CD4-positive, CD25-positive, alpha-beta regulatory T cell (primary cell): ENCODE data around the gene GAB2. TPM values are rescaled to one million over a fixed set of nuclear protein-coding genes. Genes with fewer than 3 reads are reported as not detected.

Source experiments
- ATAC-seq, 2 donors: fragments of 150-1000 bp; cut with Tn5 transposase; one replicate each; pipeline ENCODE4 v1.10.0; 2021; ENCODE audit warnings: low read depth in 2 of 2, moderate number of reproducible peaks in 2 of 2, moderate library complexity in 1 of 2
- DNase-seq, 3 donors: peaks; one replicate each; pipeline versions ENCODE4 v3.0.0 to v3.0.0-alpha.2; 2012 to 2022; ENCODE audit warnings: mixed read lengths in 1 of 3
- H3K27ac ChIP-seq: one replicate; pipeline ENCODE4 v1.7.0; 2013; ENCODE audit warnings: mild to moderate bottlenecking, low read length; ENCODE audit not compliant: insufficient read depth, poor library complexity, severe bottlenecking
- H3K27me3 ChIP-seq: one replicate; pipeline ENCODE4 v1.7.0; 2013; ENCODE audit warnings: low read length; ENCODE audit not compliant: control insufficient read depth, insufficient read depth
- H3K36me3 ChIP-seq: one replicate; pipeline ENCODE4 v1.7.0; 2013; ENCODE audit warnings: mild to moderate bottlenecking, low read length, moderate library complexity; ENCODE audit not compliant: control insufficient read depth, insufficient read depth
- H3K4me1 ChIP-seq: 2 replicates; pipeline ENCODE4 v1.7.0; 2013; ENCODE audit warnings: mild to moderate bottlenecking, low read length; ENCODE audit not compliant: insufficient read depth, control insufficient read depth, poor library complexity, severe bottlenecking
- H3K4me3 ChIP-seq: one replicate; pipeline ENCODE4 v1.7.0; 2013; ENCODE audit warnings: low read depth, mild to moderate bottlenecking, low read length, moderate library complexity
- H3K9me3 ChIP-seq, 2 experiments: 1 replicate in 1 of 2; 2 replicates in 1 of 2; pipeline ENCODE4 v1.7.0; 2013; ENCODE audit warnings: low read length in 2 of 2, mild to moderate bottlenecking in 1 of 2, moderate library complexity in 1 of 2; ENCODE audit not compliant: control insufficient read depth in 2 of 2
- H3K27ac Mint-ChIP-seq, 3 donors: one replicate each; pipeline ENCODE4 v1.8.0; 2020 to 2022; ENCODE audit warnings: mild to moderate bottlenecking in 3 of 3, mixed read lengths in 3 of 3, moderate library complexity in 2 of 3
- H3K27me3 Mint-ChIP-seq: one replicate; pipeline ENCODE4 v1.8.0; 2022; ENCODE audit warnings: mild to moderate bottlenecking, mixed read lengths
- H3K36me3 Mint-ChIP-seq: one replicate; pipeline ENCODE4 v1.8.0; 2020; ENCODE audit warnings: mixed read lengths
- H3K4me1 Mint-ChIP-seq, 4 donors: one replicate each; pipeline ENCODE4 v1.8.0; 2020 to 2022; ENCODE audit warnings: mixed read lengths in 4 of 4, mild to moderate bottlenecking in 1 of 4
- H3K4me3 Mint-ChIP-seq, 4 donors: one replicate each; pipeline ENCODE4 v1.8.0; 2020 to 2022; ENCODE audit warnings: mild to moderate bottlenecking in 4 of 4, mixed read lengths in 4 of 4, moderate library complexity in 3 of 4
- H3K9me3 Mint-ChIP-seq, 7 donors: one replicate each; pipeline ENCODE4 v1.8.0; 2020 to 2022; ENCODE audit warnings: mixed read lengths in 7 of 7, mild to moderate bottlenecking in 3 of 7, moderate library complexity in 2 of 7
- polyA plus RNA-seq, 4 donors: library from polyadenylated mRNA; unstranded; fragments of 300-500 nt; fragmentation: Illumina TruSeq; gene quantifications; one replicate each; pipeline ENCODE4 v1.2.3, GENCODE V29; 2021
- total RNA-seq: library from RNA; stranded (reverse); gene quantifications from one replicate; pipeline ENCODE4 v1.2.3, GENCODE V29; 2022

Gene GAB2
- total and polyA plus RNA-seq, 5 donors from 2014 or later, result 0.05 to 15.7 (median 0.56) TPM

GRCh38 chr11:78338138-78338537 is 79.5 kb downstream of the GAB2 start:
- no peak for ATAC-seq
- Mint-ChIP-seq H3K4me3 (no peak overlapping the region), H3K27me3 (peaks cover 18% of the 10 kb centered on the region), H3K27ac (no peak overlapping the region), H3K4me1 (peaks cover 4 to 16% (median 9%) of the 10 kb centered on the region in 4 donors), H3K9me3 (peaks cover 0 to 5% (median 2%) of the 10 kb centered on the region in 7 donors), H3K36me3 (no peaks in the 10 kb centered on the region)
- Histone ChIP-seq H3K4me1 (no peaks in the 10 kb centered on the region), H3K36me3 (no peaks in the 10 kb centered on the region), H3K27me3 (no peaks in the 10 kb centered on the region), H3K27ac (no peak overlapping the region), H3K9me3 (no peaks in the 10 kb centered on the region), H3K4me3 (no peak overlapping the region)
- no peak for DNase-seq

GRCh38 chr11:78337554-78337924 is 80.1 kb downstream of the GAB2 start:
- Mint-ChIP-seq H3K4me3 (no peak overlapping the region), H3K27ac (no peak overlapping the region), H3K27me3 (peaks cover 14% of the 10 kb centered on the region), H3K4me1 (peaks cover 4 to 16% (median 10%) of the 10 kb centered on the region in 4 donors), H3K36me3 (no peaks in the 10 kb centered on the region), H3K9me3 (peaks cover 0 to 5% (median 2%) of the 10 kb centered on the region in 7 donors)
- DNase-seq (no peak), ATAC-seq (no peak)
- H3K27me3 ChIP-seq, result no peaks in the 10 kb centered on the region
- no peaks in the 10 kb centered on the region for H3K9me3 ChIP-seq
- H3K36me3 ChIP-seq, result no peaks in the 10 kb centered on the region
- no peaks in the 10 kb centered on the region for H3K4me1 ChIP-seq
- no peak overlapping the region for H3K4me3 ChIP-seq
- no peak overlapping the region for H3K27ac ChIP-seq

- Mint-ChIP-seq H3K27ac (no peak overlapping the region), H3K9me3 (peaks cover 0 to 5% (median 2%) of the 10 kb centered on the region in 7 donors), H3K4me3 (no peak overlapping the region), H3K36me3 (no peaks in the 10 kb centered on the region), H3K4me1 (peaks cover 4 to 16% (median 10%) of the 10 kb centered on the region in 4 donors), H3K27me3 (peaks cover 14% of the 10 kb centered on the region)
- H3K27ac ChIP-seq, result no peak overlapping the region
- DNase-seq, result no peak
- ATAC-seq, result no peak
- H3K4me1 ChIP-seq, result no peaks in the 10 kb centered on the region
- no peaks in the 10 kb centered on the region for H3K27me3 ChIP-seq
- no peak overlapping the region for H3K4me3 ChIP-seq
- H3K9me3 ChIP-seq, result no peaks in the 10 kb centered on the region
- H3K36me3 ChIP-seq, result no peaks in the 10 kb centered on the region
Observed at GRCh38 chr11:78336877-78337553, 80.6 kb downstream of the GAB2 start.

GRCh38 chr11:78334109-78334508 is 83.5 kb downstream of the GAB2 start:
- DNase-seq (no peak), ATAC-seq (no peak)
- no peak overlapping the region for H3K4me3 Mint-ChIP-seq
- Histone ChIP-seq H3K27ac (no peak overlapping the region), H3K4me3 (no peak overlapping the region), H3K9me3 (no peaks in the 10 kb centered on the region), H3K27me3 (no peaks in the 10 kb centered on the region), H3K4me1 (no peaks in the 10 kb centered on the region), H3K36me3 (no peaks in the 10 kb centered on the region)
- H3K27ac Mint-ChIP-seq, result no peak overlapping the region
- peaks cover 14% of the 10 kb centered on the region for H3K27me3 Mint-ChIP-seq
- peaks cover 0 to 5% (median 2%) of the 10 kb centered on the region in 7 donors for H3K9me3 Mint-ChIP-seq
- H3K4me1 Mint-ChIP-seq, result peaks cover 0 to 4% (median 0%) of the 10 kb centered on the region in 4 donors
- no peaks in the 10 kb centered on the region for H3K36me3 Mint-ChIP-seq

GRCh38 chr11:78332872-78333271 is 84.7 kb downstream of the GAB2 start:
- H3K4me3 ChIP-seq, result no peak overlapping the region
- H3K4me1 ChIP-seq, result no peaks in the 10 kb centered on the region
- H3K36me3 Mint-ChIP-seq, result no peaks in the 10 kb centered on the region
- H3K36me3 ChIP-seq, result no peaks in the 10 kb centered on the region
- H3K9me3 Mint-ChIP-seq, result peaks cover 0 to 5% (median 2%) of the 10 kb centered on the region in 7 donors
- no peaks in the 10 kb centered on the region for H3K9me3 ChIP-seq
- H3K27ac Mint-ChIP-seq, result no peak overlapping the region
- no peak overlapping the region for H3K4me3 Mint-ChIP-seq
- peaks cover 14% of the 10 kb centered on the region for H3K27me3 Mint-ChIP-seq
- peaks cover 0 to 8% (median 0%) of the 10 kb centered on the region in 4 donors for H3K4me1 Mint-ChIP-seq
- H3K27ac ChIP-seq, result no peak overlapping the region
- DNase-seq, result no peak
- H3K27me3 ChIP-seq, result no peaks in the 10 kb centered on the region
- no peak for ATAC-seq

GRCh38 chr11:78332174-78332866 is 85.3 kb downstream of the GAB2 start:
- H3K4me1 Mint-ChIP-seq, result peaks cover 0 to 6% (median 0%) of the 10 kb centered on the region in 4 donors
- Histone ChIP-seq H3K27me3 (no peaks in the 10 kb centered on the region), H3K4me1 (no peaks in the 10 kb centered on the region), H3K9me3 (no peaks in the 10 kb centered on the region), H3K36me3 (no peaks in the 10 kb centered on the region), H3K27ac (no peak overlapping the region), H3K4me3 (no peak overlapping the region)
- no peak for ATAC-seq
- no peak overlapping the region for H3K4me3 Mint-ChIP-seq
- no peak overlapping the region for H3K27ac Mint-ChIP-seq
- peaks cover 0 to 5% (median 2%) of the 10 kb centered on the region in 7 donors for H3K9me3 Mint-ChIP-seq
- no peaks in the 10 kb centered on the region for H3K36me3 Mint-ChIP-seq
- peaks cover 11% of the 10 kb centered on the region for H3K27me3 Mint-ChIP-seq
- no peak for DNase-seq

GRCh38 chr11:78331711-78332110 is 85.9 kb downstream of the GAB2 start:
- H3K27me3 Mint-ChIP-seq, result peaks cover 5% of the 10 kb centered on the region
- Histone ChIP-seq H3K36me3 (no peaks in the 10 kb centered on the region), H3K4me1 (no peaks in the 10 kb centered on the region), H3K9me3 (no peaks in the 10 kb centered on the region), H3K27ac (no peak overlapping the region), H3K27me3 (no peaks in the 10 kb centered on the region), H3K4me3 (no peak overlapping the region)
- no peak for DNase-seq
- no peak overlapping the region for H3K27ac Mint-ChIP-seq
- ATAC-seq, result no peak
- no peak overlapping the region for H3K4me3 Mint-ChIP-seq
- no peaks in the 10 kb centered on the region for H3K36me3 Mint-ChIP-seq
- H3K9me3 Mint-ChIP-seq, result peaks cover 0 to 5% (median 2%) of the 10 kb centered on the region in 7 donors
- H3K4me1 Mint-ChIP-seq, result peaks cover 0 to 6% (median 0%) of the 10 kb centered on the region in 4 donors
